ENCODE measurements around the gene NSMCE3. TPM values are rescaled to one million over a fixed set of nuclear protein-coding genes. Genes with fewer than 3 reads are reported as not detected.

NSMCE3 gene
- total RNA-seq, 2 donors from 2014 or later: 6.2 to 6.9 TPM

DNA sequence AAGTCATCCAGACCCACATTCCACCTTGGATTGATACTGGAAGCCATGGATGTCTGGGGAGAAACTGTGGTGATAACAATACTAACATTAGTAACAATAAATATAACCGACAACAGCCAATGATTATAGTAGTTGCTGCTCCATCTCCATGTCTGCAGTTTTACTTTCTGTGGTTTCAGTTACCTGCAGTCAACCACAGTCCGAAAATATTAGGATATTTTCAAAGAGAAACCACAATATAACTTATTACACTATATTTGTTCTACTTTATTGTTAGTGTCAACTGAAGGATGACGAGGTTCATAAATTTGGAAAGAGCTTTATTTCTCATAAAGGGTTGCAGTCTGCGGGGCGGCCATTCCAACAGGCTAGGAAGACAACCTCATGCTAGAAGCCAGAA, 2.6 kb upstream of the NSMCE3 start:
- no peak for TF ChIP-seq CTCF (IDR thresholded peaks at IDR 0.05)
- TF ChIP-seq POLR2A (IDR thresholded peaks at IDR 0.05): no peak
- intact Hi-C loops (cut with DNase I): no loop called here
- Histone ChIP-seq H3K4me3 (no peak overlapping the region), H3K36me3 (replicated peaks in 1 of 2; ENCODE audit: insufficient read depth in 1 of 2, low read depth in 2 of 2) (no peaks in the 10 kb centered on the region), H3K4me1 (peaks cover 25% of the 10 kb centered on the region), H3K27me3 (no peaks in the 10 kb centered on the region), H3K9me3 (no peaks in the 10 kb centered on the region), H3K27ac (peak overlapping the region in 1 of 4 donors; percentile 91)
- 88 to 89% methylated on average over 5 of the region's 5 CpGs for WGBS, 2 donors
- no peak for ATAC-seq
- DNase-seq: no peak

- TF ChIP-seq CTCF (IDR thresholded peaks at IDR 0.05) (no peak), POLR2A (IDR thresholded peaks at IDR 0.05) (no peak)
- Histone ChIP-seq H3K27ac (peak overlapping the region in 2 of 4 donors; percentile 27 to 91), H3K36me3 (replicated peaks in 1 of 2; ENCODE audit: insufficient read depth in 1 of 2, low read depth in 2 of 2) (no peaks in the 10 kb centered on the region), H3K4me3 (no peak overlapping the region), H3K27me3 (no peaks in the 10 kb centered on the region), H3K9me3 (no peaks in the 10 kb centered on the region), H3K4me1 (peaks cover 30% of the 10 kb centered on the region)
- no peak for ATAC-seq
- intact Hi-C loops (cut with DNase I): no loop called here
- DNase-seq: no peak
These were observed 1.4 kb upstream of the NSMCE3 start for GRCh38 chr15:29270976-29271375.

DNA sequence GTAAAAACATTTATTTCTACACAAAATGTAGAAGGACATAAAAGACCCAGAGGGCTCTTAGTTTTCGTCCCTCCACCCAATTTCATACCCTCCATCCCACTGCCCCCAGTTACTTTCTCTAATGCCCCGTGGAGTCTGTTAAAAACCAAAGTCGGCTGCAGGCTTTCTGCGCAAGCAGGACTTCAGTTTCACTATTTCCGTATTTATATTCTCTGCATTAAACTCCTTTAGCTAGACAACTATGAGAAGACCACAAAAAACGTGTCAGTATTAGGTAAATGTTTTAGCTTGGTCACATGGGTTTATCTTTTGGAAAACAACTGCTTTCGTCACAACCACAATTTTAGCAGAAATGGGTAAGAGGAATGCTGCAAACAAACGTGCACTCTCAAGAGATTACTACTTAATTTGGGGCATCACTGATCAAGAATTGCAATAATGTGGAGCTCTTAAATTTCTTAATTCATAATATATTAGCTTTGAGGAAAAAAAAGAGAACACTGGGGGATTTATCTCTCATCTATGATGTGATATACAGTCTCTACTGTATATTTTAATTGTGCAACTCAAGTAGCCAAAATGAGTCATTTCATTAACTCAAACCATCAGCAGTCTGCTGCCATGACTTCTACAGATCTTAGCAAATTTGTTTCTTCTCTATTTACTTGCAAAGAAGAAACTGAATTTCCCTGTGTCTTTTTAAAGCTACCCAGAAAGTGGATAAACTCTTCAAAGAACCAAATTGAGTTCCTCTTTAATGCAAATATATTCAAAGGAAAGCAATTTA, 740 bp upstream of the NSMCE3 start:
- WGBS, 2 donors: 1 to 2% methylated on average over 8 of the region's 8 CpGs
- ATAC-seq: no peak
- H3K9me3 ChIP-seq: no peaks in the 10 kb centered on the region
- no peak for DNase-seq
- TF ChIP-seq POLR2A (IDR thresholded peaks at IDR 0.05) (no peak), CTCF (IDR thresholded peaks at IDR 0.05) (no peak)
- peak overlapping the region; percentile 44 to 91 (median 84) for H3K27ac ChIP-seq
- H3K36me3 ChIP-seq (replicated peaks in 1 of 2; ENCODE audit: insufficient read depth in 1 of 2, low read depth in 2 of 2): no peaks in the 10 kb centered on the region
- intact Hi-C loops (cut with DNase I): no loop called here
- H3K27me3 ChIP-seq: no peaks in the 10 kb centered on the region
- peak overlapping the region; percentile 37 to 88 for H3K4me3 ChIP-seq
- peaks cover 30% of the 10 kb centered on the region for H3K4me1 ChIP-seq

- no peaks in the 10 kb centered on the region for H3K9me3 ChIP-seq
- peak overlapping the region; percentile 37 to 88 for H3K4me3 ChIP-seq
- peak; percentile 24 to 32 (median 32) for DNase-seq
- no peaks in the 10 kb centered on the region for H3K27me3 ChIP-seq
- peak; percentile 47 for ATAC-seq
- intact Hi-C loops (cut with DNase I): no loop called here
- H3K36me3 ChIP-seq (replicated peaks in 1 of 2; ENCODE audit: insufficient read depth in 1 of 2, low read depth in 2 of 2): no peaks in the 10 kb centered on the region
- 4 to 16% methylated on average over 14 to 35 of the region's 35 CpGs for WGBS, 2 donors
- H3K27ac ChIP-seq: peak overlapping the region; percentile 44 to 91 (median 84)
- H3K4me1 ChIP-seq: peaks cover 30% of the 10 kb centered on the region
- no peak for TF ChIP-seq CTCF (IDR thresholded peaks at IDR 0.05)
- TF ChIP-seq POLR2A (IDR thresholded peaks at IDR 0.05): no peak
These were observed 727 bp downstream of the NSMCE3 start for GRCh38 chr15:29268706-29269484.

Measured in body of pancreas (tissue), 4 donors.